GM21619 (cell line): ENCODE measurements around the gene FLAD1.

Experiments
- ATAC-seq: cut with Tn5 transposase; IDR thresholded peaks from one replicate; pipeline ENCODE4 v1.9.1; 2021; ENCODE audit not compliant: unreplicated experiment

FLAD1 gene

GRCh38 chr1:154982897-154983648 is at the start of gene FLAD1:
TSS of gene FLAD1 (plus strand) at chr1:154983344. CDS start at chr1:154983695, 351 bp downstream.
- peak; percentile 95 for ATAC-seq

- ATAC-seq = no peak
These were observed 48.7 kb upstream of the FLAD1 start for GRCh38 chr1:154934358-154934948.

- no peak for ATAC-seq
These were observed 47.2 kb upstream of the FLAD1 start for GRCh38 chr1:154935749-154936554.

GRCh38 chr1:154936555-154937084 is 46.5 kb upstream of the FLAD1 start, which contains the start of gene PMVK:
TSS of gene PMVK (minus strand) at chr1:154936719. CDS start at chr1:154936685, 34 bp downstream.
- ATAC-seq = peak; percentile 58

GRCh38 chr1:154937085-154937987 is 45.8 kb upstream of the FLAD1 start:
- ATAC-seq = peak; percentile 42

GRCh38 chr1:154937988-154938386 is 45.2 kb upstream of the FLAD1 start:
- ATAC-seq = no peak

GRCh38 chr1:154938604-154939399 is 44.3 kb upstream of the FLAD1 start:
- no peak for ATAC-seq

GRCh38 chr1:154940213-154940560 is 43.0 kb upstream of the FLAD1 start:
- ATAC-seq = no peak

- ATAC-seq = no peak
These were observed 42.4 kb upstream of the FLAD1 start for GRCh38 chr1:154940651-154941194.

GRCh38 chr1:154941333-154942013 is 41.7 kb upstream of the FLAD1 start:
- ATAC-seq = no peak

GRCh38 chr1:154943649-154944400 is 39.3 kb upstream of the FLAD1 start:
- ATAC-seq = no peak

- ATAC-seq = no peak
These were observed 38.6 kb upstream of the FLAD1 start for GRCh38 chr1:154944401-154945159.

- no peak for ATAC-seq
These were observed 37.8 kb upstream of the FLAD1 start for GRCh38 chr1:154945160-154945961.

- ATAC-seq = no peak
These were observed 36.9 kb upstream of the FLAD1 start for GRCh38 chr1:154945962-154946850.

- no peak for ATAC-seq
These were observed 35.1 kb upstream of the FLAD1 start for GRCh38 chr1:154948079-154948478.
